Neural cell (in vitro differentiated cells): ENCODE measurements around the gene SDK1.

Experiments
- CTCF ChIP-seq: fragments of 450-650 bp; IDR thresholded peaks from 2 replicates; pipeline ENCODE4 v1.5.1; 2014; ENCODE audit warnings: antibody characterized with exemption, mild to moderate bottlenecking, moderate library complexity; ENCODE audit not compliant: poor library complexity, severe bottlenecking
- EZH2 ChIP-seq: fragments of 200-600, 300-800 bp; shearing (Covaris generic), sonication (generic); IDR thresholded peaks from 2 replicates; pipeline ENCODE4 v1.6.1; 2014; ENCODE audit warnings: antibody characterized with exemption, low read length, borderline replicate concordance, mild to moderate bottlenecking; ENCODE audit not compliant: insufficient read depth, poor library complexity, severe bottlenecking
- RAD21 ChIP-seq: fragments of 450-650 bp; conservative IDR thresholded peaks from 2 replicates; pipeline ENCODE4 v1.6.1; 2014; ENCODE audit warnings: antibody characterized with exemption, mild to moderate bottlenecking, moderate library complexity

DNA sequence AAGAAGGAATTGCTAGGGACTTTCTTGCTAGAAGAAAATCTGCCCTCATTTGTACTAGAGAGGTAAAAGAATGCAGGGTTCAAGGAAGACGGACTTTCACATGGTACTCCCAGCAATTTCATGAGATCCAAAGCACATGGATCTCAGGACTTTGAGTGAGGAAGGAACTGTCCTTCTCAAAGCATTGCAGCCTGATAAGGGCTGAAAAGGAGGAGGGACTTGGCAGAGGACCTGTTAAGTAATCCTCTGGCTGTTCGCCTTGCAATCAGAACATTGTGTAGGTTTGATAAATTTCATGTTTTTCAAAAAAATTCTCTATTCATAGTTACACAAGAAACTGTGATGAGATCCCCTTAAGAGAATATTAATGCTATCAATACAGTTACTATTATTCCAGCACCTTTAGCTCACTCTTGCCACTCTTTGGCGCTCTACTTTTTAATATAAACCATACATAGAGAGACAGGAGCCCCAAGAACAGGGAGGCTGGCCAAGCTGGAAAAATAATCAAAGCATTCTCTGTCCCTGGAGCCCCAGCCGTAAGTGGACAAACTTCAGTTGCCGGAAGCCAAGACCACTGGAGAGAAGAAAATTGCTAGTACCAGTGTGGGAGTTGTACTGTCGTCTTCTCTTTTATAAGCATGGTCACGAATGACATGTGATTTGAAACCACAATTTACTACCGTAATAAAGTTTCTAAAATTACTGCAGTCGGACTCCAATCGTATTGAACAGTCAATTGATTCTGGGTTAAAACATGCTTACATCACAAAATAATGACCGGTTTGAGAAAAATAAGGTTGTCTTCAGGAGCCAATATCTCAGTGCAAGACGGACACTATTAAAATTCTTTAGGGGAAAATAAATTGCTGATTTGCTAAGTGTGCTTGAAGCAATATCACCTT lies 424.4 kb downstream of the SDK1 start:
- no peak for TF ChIP-seq CTCF
- no peak for TF ChIP-seq RAD21
- TF ChIP-seq EZH2 = no peak
